Endothelial cell of umbilical vein (primary cell): ENCODE results near the gene ZSWIM5. TPM values are rescaled to one million over a fixed set of nuclear protein-coding genes. Genes with fewer than 3 reads are reported as not detected.

Source experiments
- BruUV-seq: library from RNA; stranded (reverse); fragments of 400-500 nt; replicated peaks from 2 replicates; lab custom pipeline; 2021; lab: Mats Ljungman, UMichigan
- CTCF ChIA-PET: fragments of 300-600, 350-600 bp; sonication (Branson Sonifier 250); formaldehyde crosslinking; loops from one replicate; lab custom pipeline; 2021; ENCODE audit warnings: antibody characterized with exemption, inconsistent platforms; lab: Charles Lee
- POLR2A ChIA-PET: fragments of 300-600, 350-600 bp; sonication (Branson Sonifier 250); formaldehyde crosslinking; loops from one replicate; lab custom pipeline; 2021; ENCODE audit warnings: antibody characterized with exemption, inconsistent platforms; lab: Charles Lee
- DNase-seq: peaks from one replicate; pipeline ENCODE4 v3.0.0-alpha.2; 2011; ENCODE audit warnings: low read depth, low spot score
- FAIRE-seq: peaks from 2 replicates; lab custom pipeline; 2011; peaks lifted over from hg19 to GRCh38; lab: Jason Lieb, UNC
- H2AFZ ChIP-seq: 2 replicates; pipeline ENCODE4 v1.6.0; 2012; ENCODE audit warnings: low read depth, low read length, control low read depth, inconsistent platforms
- H3K27ac ChIP-seq: 2 replicates; pipeline ENCODE4 v1.5.1; 2011; ENCODE audit warnings: low read depth, mild to moderate bottlenecking, control low read depth, low read length, moderate library complexity; ENCODE audit not compliant: insufficient read depth
- H3K27me3 ChIP-seq, 2 experiments: 2 replicates each; pipeline versions ENCODE4 v1.6.0 to v1.6.1; 2011; ENCODE audit warnings: low read length in 2 of 2, mixed read lengths in 1 of 2; ENCODE audit not compliant: control insufficient read depth in 2 of 2, insufficient read depth in 2 of 2
- H3K36me3 ChIP-seq, 2 experiments: 2 replicates in 1 of 2; 3 replicates in 1 of 2; pipeline ENCODE4 v1.5.1; 2011; ENCODE audit warnings: low read length in 2 of 2, mild to moderate bottlenecking in 1 of 2, moderate library complexity in 1 of 2; ENCODE audit not compliant: control insufficient read depth in 2 of 2, insufficient read depth in 2 of 2; ENCODE audit errors: extremely low read depth in 1 of 2
- H3K4me1 ChIP-seq: 3 replicates; pipeline ENCODE4 v1.5.1; 2011; ENCODE audit warnings: mild to moderate bottlenecking, low read length; ENCODE audit not compliant: control insufficient read depth, insufficient read depth; ENCODE audit errors: extremely low read depth
- H3K4me2 ChIP-seq: 2 replicates; pipeline ENCODE4 v1.6.1; 2011; ENCODE audit warnings: low read length, control low read depth, mixed read lengths; ENCODE audit not compliant: insufficient read depth
- H3K4me3 ChIP-seq, 3 experiments: fragments of 200-600 bp in 1 of 3; sonication (generic), shearing (Covaris generic) in 1 of 3; replicated peaks in 1 of 3; 2 replicates each; pipeline ENCODE4 v1.5.1; 2011 to 2016; ENCODE audit warnings: control low read depth in 3 of 3, low read length in 3 of 3, mild to moderate bottlenecking in 2 of 3, inconsistent platforms in 1 of 3, low read depth in 1 of 3, moderate library complexity in 1 of 3; ENCODE audit not compliant: insufficient read depth in 1 of 3
- H3K79me2 ChIP-seq: 2 replicates; pipeline ENCODE4 v1.6.0; 2012; ENCODE audit warnings: low read length, inconsistent platforms; ENCODE audit not compliant: control insufficient read depth, insufficient read depth
- H3K9ac ChIP-seq: replicated peaks from 2 replicates; pipeline ENCODE3; 2011; ENCODE audit warnings: low read length, control low read depth; ENCODE audit not compliant: insufficient read depth; ENCODE audit errors: extremely low read depth
- H3K9me1 ChIP-seq: replicated peaks from 3 replicates; pipeline ENCODE4 v1.6.0; 2011; ENCODE audit warnings: mild to moderate bottlenecking, low read length; ENCODE audit not compliant: control insufficient read depth, insufficient read depth; ENCODE audit errors: extremely low read depth
- H3K9me3 ChIP-seq: replicated peaks from 2 replicates; pipeline ENCODE4 v1.5.1; 2012; ENCODE audit warnings: low read length, inconsistent platforms; ENCODE audit not compliant: control insufficient read depth, insufficient read depth
- H4K20me1 ChIP-seq: replicated peaks from 2 replicates; pipeline ENCODE3; 2011; ENCODE audit warnings: mild to moderate bottlenecking, low read length; ENCODE audit not compliant: control insufficient read depth, insufficient read depth; ENCODE audit errors: extremely low read depth
- CTCF ChIP-seq, 2 donors: IDR thresholded peaks; 1 replicate in 1 of 2; 2 replicates in 1 of 2; pipeline ENCODE4 v1.5.1; 2011; ENCODE audit warnings: low read length in 2 of 2, mild to moderate bottlenecking in 2 of 2, moderate library complexity in 2 of 2, control low read depth in 1 of 2, inconsistent platforms in 1 of 2, low read depth in 1 of 2; ENCODE audit not compliant: insufficient read depth in 1 of 2; ENCODE audit errors: extremely low read depth in 1 of 2
- EZH2 ChIP-seq: IDR thresholded peaks from 2 replicates; pipeline ENCODE4 v1.6.1; 2012; ENCODE audit warnings: borderline replicate concordance, low read depth, mild to moderate bottlenecking, moderate library complexity, low read length, inconsistent platforms; ENCODE audit not compliant: severe bottlenecking
- FOS ChIP-seq: IDR thresholded peaks from 2 replicates; pipeline ENCODE4 v1.6.1; 2011; ENCODE audit warnings: mild to moderate bottlenecking, low read length, moderate library complexity, borderline replicate concordance; ENCODE audit not compliant: insufficient read depth
- GATA2 ChIP-seq: IDR thresholded peaks from 2 replicates; pipeline ENCODE4 v1.7.0; 2011; ENCODE audit warnings: low read depth, mild to moderate bottlenecking, moderate library complexity, mixed read lengths, low read length; ENCODE audit not compliant: insufficient read length, insufficient read depth
- JUN ChIP-seq: IDR thresholded peaks from 2 replicates; pipeline ENCODE4 v1.6.1; 2011; ENCODE audit warnings: borderline replicate concordance, low read depth; ENCODE audit not compliant: insufficient read length, insufficient read depth
- MAX ChIP-seq: IDR thresholded peaks from 2 replicates; pipeline ENCODE4 v1.6.1; 2011; ENCODE audit not compliant: insufficient read depth, insufficient read length
- MYC ChIP-seq: IDR thresholded peaks from one replicate; pipeline ENCODE4 v1.6.1; 2011; ENCODE audit warnings: mild to moderate bottlenecking, low read depth, low read length
- POLR2A ChIP-seq: IDR thresholded peaks from 2 replicates; pipeline ENCODE4 v1.6.1; 2012; ENCODE audit warnings: low read depth, mild to moderate bottlenecking, control low read depth, low read length
- POLR2AphosphoS5 ChIP-seq: IDR thresholded peaks from 2 replicates; pipeline ENCODE4 v1.6.1; 2012; ENCODE audit warnings: low read depth, mild to moderate bottlenecking, control low read depth, low read length, moderate library complexity; ENCODE audit not compliant: insufficient read depth
- dilution Hi-C: fragments of 300-500 bp; cut with MboI; formaldehyde crosslinking; loops from one replicate; pipeline ENCODE4 v1.15.0; 2019; ENCODE audit warnings: low sequenced_read_pairs; ENCODE audit not compliant: extremely low pct_ligation_motif_present
- intact Hi-C: fragments of 100-400 bp; cut with micrococcal nuclease; formaldehyde crosslinking; loops from one replicate; pipeline ENCODE4 v1.10.0; 2022
- polyA plus RNA-seq, 4 experiments: library from polyadenylated mRNA; depleted of rRNA in 3 of 4; stranded (reverse) in 3 of 4; unstranded in 1 of 4; fragments of >200 nt; gene quantifications; 2 replicates each; pipeline versions ENCODE4 v1.2.1 to v1.2.3, GENCODE V29; 2011 to 2012; ENCODE audit warnings: missing spikeins in 1 of 4
- total RNA-seq: library from RNA; stranded (reverse); gene quantifications from 2 replicates; pipeline ENCODE4 v1.2.3, GENCODE V29; 2021

Gene ZSWIM5
- total and polyA plus RNA-seq, 2 donors (not counting 3 experiments of a cell fraction or from before 2014, with no cell fraction given): 1.6 to 4.3 TPM

GRCh38 chr1:45141247-45142003 is 65.0 kb downstream of the ZSWIM5 start:
- CTCF ChIA-PET: no interaction called here
- FAIRE-seq: no peak
- Histone ChIP-seq H2AFZ (no peak overlapping the region), H3K27me3 (no peaks in the 10 kb centered on the region), H3K4me1 (no peaks in the 10 kb centered on the region), H3K9ac (no peak overlapping the region), H3K4me3 (no peak overlapping the region), H3K9me1 (no peaks in the 10 kb centered on the region), H3K27ac (no peak overlapping the region), H3K79me2 (no peaks in the 10 kb centered on the region), H3K4me2 (no peak overlapping the region), H3K36me3 (no peaks in the 10 kb centered on the region), H4K20me1 (no peaks in the 10 kb centered on the region), H3K9me3 (no peaks in the 10 kb centered on the region)
- dilution Hi-C loops: no loop called here
- TF ChIP-seq MAX (no peak), POLR2A (no peak), POLR2AphosphoS5 (no peak), GATA2 (no peak), EZH2 (no peak), JUN (no peak), FOS (no peak), CTCF (IDR thresholded peaks at IDR 0.05; ENCODE audit: extremely low read depth in 1 of 2, insufficient read depth in 1 of 2, low read depth in 1 of 2, low read length in 2 of 2) (no peak), MYC (no peak)
- POLR2A ChIA-PET: no interaction called here
- no peak for DNase-seq
- intact Hi-C loops: no loop called here
- no TSS peak for BruUV-seq
